ENCODE results near the gene ZNF526. TPM values are rescaled to one million over a fixed set of nuclear protein-coding genes. Genes with fewer than 3 reads are reported as not detected.

The ZNF526 gene
- total RNA-seq, 1 experiment from 2014 or later: 5.1 TPM

GRCh38 chr19:42254089-42254849 is 34.2 kb downstream of the ZNF526 start:
- H3K27me3 ChIP-seq (ENCODE audit: low read length): no peaks in the 10 kb centered on the region
- ChIA-PET CTCF (no interaction called here), POLR2A (ENCODE audit: unreplicated experiment) (no interaction called here)
- H3K4me3 ChIP-seq (ENCODE audit: low read length): peak overlapping the region; percentile 90
- no peaks in the 10 kb centered on the region for H4K20me1 ChIP-seq (ENCODE audit: low read length)
- no peak for TF ChIP-seq EZH2 (IDR thresholded peaks at IDR 0.05; ENCODE audit: low read length, unreplicated experiment)
- TF ChIP-seq CTCF (conservative IDR thresholded peaks at IDR 0.05; ENCODE audit: low read depth, low read length): no peak
- TF ChIP-seq EZH2phosphoT487 (IDR thresholded peaks at IDR 0.05; ENCODE audit: borderline replicate concordance, low read length): no peak
- no peaks in the 10 kb centered on the region for H3F3A ChIP-seq (ENCODE audit: low read length, unreplicated experiment)
- H3K9ac ChIP-seq (ENCODE audit: low read length): peak overlapping the region; percentile 88
- H3K36me3 ChIP-seq (ENCODE audit: low read depth, low read length): no peaks in the 10 kb centered on the region
- peaks cover 10% of the 10 kb centered on the region for H3K4me1 ChIP-seq (ENCODE audit: insufficient read depth, low read length)
- H2AFZ ChIP-seq (ENCODE audit: low read length): peak overlapping the region; percentile 57
- intact Hi-C loops (cut with micrococcal nuclease): no loop called here
- DNase-seq: peak; percentile 48
- H3K79me2 ChIP-seq (ENCODE audit: low read length): peaks cover 38% of the 10 kb centered on the region
- H3K4me2 ChIP-seq (ENCODE audit: low read length): peak overlapping the region; percentile 86
- no peaks in the 10 kb centered on the region for H3K9me2 ChIP-seq (replicated peaks; ENCODE audit: low read length)
- no peaks in the 10 kb centered on the region for H3K9me3 ChIP-seq (ENCODE audit: low read length)
- H3K27ac ChIP-seq (ENCODE audit: low read length): peak overlapping the region; percentile 41
- peak; percentile 21 for ATAC-seq
- TSS peak; percentile 49 for BruUV-seq (replicated peaks)

- Histone ChIP-seq H3K27me3 (ENCODE audit: low read length) (no peaks in the 10 kb centered on the region), H3K4me3 (ENCODE audit: low read length) (peak within 1 kb of the TSS; percentile 90), H3F3A (ENCODE audit: low read length, unreplicated experiment) (no peaks in the 10 kb centered on the region), H4K20me1 (ENCODE audit: low read length) (no peaks in the 10 kb centered on the region), H3K9me3 (ENCODE audit: low read length) (no peaks in the 10 kb centered on the region), H2AFZ (ENCODE audit: low read length) (peak within 1 kb of the TSS; percentile 81), H3K9me2 (replicated peaks; ENCODE audit: low read length) (no peaks in the 10 kb centered on the region), H3K36me3 (ENCODE audit: low read depth, low read length) (no peaks in the 10 kb centered on the region), H3K9ac (ENCODE audit: low read length) (peak within 1 kb of the TSS; percentile 88), H3K4me1 (ENCODE audit: insufficient read depth, low read length) (peaks cover 10% of the 10 kb centered on the region), H3K27ac (ENCODE audit: low read length) (peak within 1 kb of the TSS; percentile 41), H3K4me2 (ENCODE audit: low read length) (peak within 1 kb of the TSS; percentile 97), H3K79me2 (ENCODE audit: low read length) (peaks cover 38% of the 10 kb centered on the region)
- no peak for TF ChIP-seq EZH2phosphoT487 (IDR thresholded peaks at IDR 0.05; ENCODE audit: borderline replicate concordance, low read length)
- TF ChIP-seq CTCF (conservative IDR thresholded peaks at IDR 0.05; ENCODE audit: low read depth, low read length): no peak
- TF ChIP-seq EZH2 (IDR thresholded peaks at IDR 0.05; ENCODE audit: low read length, unreplicated experiment): no peak
- DNase-seq (peak; percentile 81), ATAC-seq (peak; percentile 75)
- no TSS peak for BruUV-seq (replicated peaks)
- intact Hi-C loops (cut with micrococcal nuclease): no loop called here
- ChIA-PET CTCF (no interaction called here), POLR2A (ENCODE audit: unreplicated experiment) (no interaction called here)
Observed at GRCh38 chr19:42254850-42255765, 35.0 kb downstream of the ZNF526 start, which contains the start of gene ERF. ERF (minus strand) TSS chr19:42255128; CDS start chr19:42254999, 129 bp downstream.
